ENCODE results near the gene TMC7. TPM values are rescaled to one million over a fixed set of nuclear protein-coding genes. Genes with fewer than 3 reads are reported as not detected.

Gene TMC7
- total and polyA plus RNA-seq, 9 of the 15 experiments (the other 6 are each of a cell fraction or from before 2014, with no cell fraction given): 0.08 to 2.0 (median 1.5) TPM

DNA sequence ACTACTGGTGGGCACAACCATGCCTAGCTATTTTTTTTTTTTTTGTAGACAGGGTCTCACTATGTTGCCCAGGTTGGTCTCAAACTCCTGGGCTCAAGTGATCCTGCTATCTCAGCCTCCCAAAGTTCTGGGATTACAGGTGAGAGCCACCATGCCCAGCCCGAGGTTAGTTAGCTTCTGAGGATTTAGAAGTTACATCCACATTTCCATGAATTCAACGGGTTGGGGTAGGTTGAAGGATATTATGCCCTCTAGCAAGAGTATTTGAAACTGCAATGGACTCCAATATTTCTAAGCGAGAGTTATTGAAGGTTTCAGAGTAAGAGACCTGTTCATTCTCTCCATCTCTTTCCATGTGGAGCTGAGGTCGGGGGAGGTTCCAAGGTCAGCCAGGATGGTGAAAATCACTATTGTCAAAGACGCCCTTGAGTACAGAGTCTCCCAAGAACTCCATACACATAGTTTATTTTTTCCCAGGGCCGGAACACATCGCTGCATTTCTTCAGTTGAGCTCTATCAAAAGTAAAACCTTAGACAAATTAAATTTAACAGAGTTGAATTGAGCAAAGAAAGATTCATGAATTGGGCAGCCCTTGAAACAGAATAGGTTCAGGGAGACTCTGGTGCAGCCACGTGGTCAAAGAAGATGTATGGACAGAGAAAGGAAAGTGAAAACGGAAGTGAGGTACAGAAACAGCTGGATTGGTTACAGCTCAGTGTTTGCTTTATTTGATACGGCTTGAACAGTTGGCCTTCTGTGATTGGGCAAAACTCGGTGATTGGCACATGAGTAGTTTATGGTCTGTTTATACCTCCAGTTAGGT, 111.0 kb downstream of the TMC7 start (continued):
- TF ChIP-seq, protein P1, sequence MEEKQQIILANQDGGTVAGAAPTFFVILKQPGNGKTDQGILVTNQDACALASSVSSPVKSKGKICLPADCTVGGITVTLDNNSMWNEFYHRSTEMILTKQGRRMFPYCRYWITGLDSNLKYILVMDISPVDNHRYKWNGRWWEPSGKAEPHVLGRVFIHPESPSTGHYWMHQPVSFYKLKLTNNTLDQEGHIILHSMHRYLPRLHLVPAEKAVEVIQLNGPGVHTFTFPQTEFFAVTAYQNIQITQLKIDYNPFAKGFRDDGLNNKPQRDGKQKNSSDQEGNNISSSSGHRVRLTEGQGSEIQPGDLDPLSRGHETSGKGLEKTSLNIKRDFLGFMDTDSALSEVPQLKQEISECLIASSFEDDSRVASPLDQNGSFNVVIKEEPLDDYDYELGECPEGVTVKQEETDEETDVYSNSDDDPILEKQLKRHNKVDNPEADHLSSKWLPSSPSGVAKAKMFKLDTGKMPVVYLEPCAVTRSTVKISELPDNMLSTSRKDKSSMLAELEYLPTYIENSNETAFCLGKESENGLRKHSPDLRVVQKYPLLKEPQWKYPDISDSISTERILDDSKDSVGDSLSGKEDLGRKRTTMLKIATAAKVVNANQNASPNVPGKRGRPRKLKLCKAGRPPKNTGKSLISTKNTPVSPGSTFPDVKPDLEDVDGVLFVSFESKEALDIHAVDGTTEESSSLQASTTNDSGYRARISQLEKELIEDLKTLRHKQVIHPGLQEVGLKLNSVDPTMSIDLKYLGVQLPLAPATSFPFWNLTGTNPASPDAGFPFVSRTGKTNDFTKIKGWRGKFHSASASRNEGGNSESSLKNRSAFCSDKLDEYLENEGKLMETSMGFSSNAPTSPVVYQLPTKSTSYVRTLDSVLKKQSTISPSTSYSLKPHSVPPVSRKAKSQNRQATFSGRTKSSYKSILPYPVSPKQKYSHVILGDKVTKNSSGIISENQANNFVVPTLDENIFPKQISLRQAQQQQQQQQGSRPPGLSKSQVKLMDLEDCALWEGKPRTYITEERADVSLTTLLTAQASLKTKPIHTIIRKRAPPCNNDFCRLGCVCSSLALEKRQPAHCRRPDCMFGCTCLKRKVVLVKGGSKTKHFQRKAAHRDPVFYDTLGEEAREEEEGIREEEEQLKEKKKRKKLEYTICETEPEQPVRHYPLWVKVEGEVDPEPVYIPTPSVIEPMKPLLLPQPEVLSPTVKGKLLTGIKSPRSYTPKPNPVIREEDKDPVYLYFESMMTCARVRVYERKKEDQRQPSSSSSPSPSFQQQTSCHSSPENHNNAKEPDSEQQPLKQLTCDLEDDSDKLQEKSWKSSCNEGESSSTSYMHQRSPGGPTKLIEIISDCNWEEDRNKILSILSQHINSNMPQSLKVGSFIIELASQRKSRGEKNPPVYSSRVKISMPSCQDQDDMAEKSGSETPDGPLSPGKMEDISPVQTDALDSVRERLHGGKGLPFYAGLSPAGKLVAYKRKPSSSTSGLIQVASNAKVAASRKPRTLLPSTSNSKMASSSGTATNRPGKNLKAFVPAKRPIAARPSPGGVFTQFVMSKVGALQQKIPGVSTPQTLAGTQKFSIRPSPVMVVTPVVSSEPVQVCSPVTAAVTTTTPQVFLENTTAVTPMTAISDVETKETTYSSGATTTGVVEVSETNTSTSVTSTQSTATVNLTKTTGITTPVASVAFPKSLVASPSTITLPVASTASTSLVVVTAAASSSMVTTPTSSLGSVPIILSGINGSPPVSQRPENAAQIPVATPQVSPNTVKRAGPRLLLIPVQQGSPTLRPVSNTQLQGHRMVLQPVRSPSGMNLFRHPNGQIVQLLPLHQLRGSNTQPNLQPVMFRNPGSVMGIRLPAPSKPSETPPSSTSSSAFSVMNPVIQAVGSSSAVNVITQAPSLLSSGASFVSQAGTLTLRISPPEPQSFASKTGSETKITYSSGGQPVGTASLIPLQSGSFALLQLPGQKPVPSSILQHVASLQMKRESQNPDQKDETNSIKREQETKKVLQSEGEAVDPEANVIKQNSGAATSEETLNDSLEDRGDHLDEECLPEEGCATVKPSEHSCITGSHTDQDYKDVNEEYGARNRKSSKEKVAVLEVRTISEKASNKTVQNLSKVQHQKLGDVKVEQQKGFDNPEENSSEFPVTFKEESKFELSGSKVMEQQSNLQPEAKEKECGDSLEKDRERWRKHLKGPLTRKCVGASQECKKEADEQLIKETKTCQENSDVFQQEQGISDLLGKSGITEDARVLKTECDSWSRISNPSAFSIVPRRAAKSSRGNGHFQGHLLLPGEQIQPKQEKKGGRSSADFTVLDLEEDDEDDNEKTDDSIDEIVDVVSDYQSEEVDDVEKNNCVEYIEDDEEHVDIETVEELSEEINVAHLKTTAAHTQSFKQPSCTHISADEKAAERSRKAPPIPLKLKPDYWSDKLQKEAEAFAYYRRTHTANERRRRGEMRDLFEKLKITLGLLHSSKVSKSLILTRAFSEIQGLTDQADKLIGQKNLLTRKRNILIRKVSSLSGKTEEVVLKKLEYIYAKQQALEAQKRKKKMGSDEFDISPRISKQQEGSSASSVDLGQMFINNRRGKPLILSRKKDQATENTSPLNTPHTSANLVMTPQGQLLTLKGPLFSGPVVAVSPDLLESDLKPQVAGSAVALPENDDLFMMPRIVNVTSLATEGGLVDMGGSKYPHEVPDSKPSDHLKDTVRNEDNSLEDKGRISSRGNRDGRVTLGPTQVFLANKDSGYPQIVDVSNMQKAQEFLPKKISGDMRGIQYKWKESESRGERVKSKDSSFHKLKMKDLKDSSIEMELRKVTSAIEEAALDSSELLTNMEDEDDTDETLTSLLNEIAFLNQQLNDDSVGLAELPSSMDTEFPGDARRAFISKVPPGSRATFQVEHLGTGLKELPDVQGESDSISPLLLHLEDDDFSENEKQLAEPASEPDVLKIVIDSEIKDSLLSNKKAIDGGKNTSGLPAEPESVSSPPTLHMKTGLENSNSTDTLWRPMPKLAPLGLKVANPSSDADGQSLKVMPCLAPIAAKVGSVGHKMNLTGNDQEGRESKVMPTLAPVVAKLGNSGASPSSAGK (IDR thresholded peaks at IDR 0.05): peak; percentile 28; the same call in 1 of the 2 replicates
- 0 out of 2 replicates have a peak, but pooled peaks have one; percentile 23 for TF ChIP-seq MXI1 (IDR thresholded peaks at IDR 0.05; ENCODE audit: low read depth, low read length)
- TF ChIP-seq, protein P2, sequence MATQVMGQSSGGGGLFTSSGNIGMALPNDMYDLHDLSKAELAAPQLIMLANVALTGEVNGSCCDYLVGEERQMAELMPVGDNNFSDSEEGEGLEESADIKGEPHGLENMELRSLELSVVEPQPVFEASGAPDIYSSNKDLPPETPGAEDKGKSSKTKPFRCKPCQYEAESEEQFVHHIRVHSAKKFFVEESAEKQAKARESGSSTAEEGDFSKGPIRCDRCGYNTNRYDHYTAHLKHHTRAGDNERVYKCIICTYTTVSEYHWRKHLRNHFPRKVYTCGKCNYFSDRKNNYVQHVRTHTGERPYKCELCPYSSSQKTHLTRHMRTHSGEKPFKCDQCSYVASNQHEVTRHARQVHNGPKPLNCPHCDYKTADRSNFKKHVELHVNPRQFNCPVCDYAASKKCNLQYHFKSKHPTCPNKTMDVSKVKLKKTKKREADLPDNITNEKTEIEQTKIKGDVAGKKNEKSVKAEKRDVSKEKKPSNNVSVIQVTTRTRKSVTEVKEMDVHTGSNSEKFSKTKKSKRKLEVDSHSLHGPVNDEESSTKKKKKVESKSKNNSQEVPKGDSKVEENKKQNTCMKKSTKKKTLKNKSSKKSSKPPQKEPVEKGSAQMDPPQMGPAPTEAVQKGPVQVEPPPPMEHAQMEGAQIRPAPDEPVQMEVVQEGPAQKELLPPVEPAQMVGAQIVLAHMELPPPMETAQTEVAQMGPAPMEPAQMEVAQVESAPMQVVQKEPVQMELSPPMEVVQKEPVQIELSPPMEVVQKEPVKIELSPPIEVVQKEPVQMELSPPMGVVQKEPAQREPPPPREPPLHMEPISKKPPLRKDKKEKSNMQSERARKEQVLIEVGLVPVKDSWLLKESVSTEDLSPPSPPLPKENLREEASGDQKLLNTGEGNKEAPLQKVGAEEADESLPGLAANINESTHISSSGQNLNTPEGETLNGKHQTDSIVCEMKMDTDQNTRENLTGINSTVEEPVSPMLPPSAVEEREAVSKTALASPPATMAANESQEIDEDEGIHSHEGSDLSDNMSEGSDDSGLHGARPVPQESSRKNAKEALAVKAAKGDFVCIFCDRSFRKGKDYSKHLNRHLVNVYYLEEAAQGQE (IDR thresholded peaks at IDR 0.05; ENCODE audit: borderline replicate concordance): peak; percentile 17; the same call in 1 of the 2 replicates
- TF ChIP-seq, protein P2 (CRISPR knock-in tag; IDR thresholded peaks at IDR 0.05; ENCODE audit: low read depth): no peak
- TF ChIP-seq LARP7 (IDR thresholded peaks at IDR 0.05): no peak
- TF ChIP-seq EP400 (IDR thresholded peaks at IDR 0.05): peak; percentile 68
- peak; percentile 51; the same call in 1 of the 2 replicates for TF ChIP-seq L3MBTL2 (IDR thresholded peaks at IDR 0.05)

All from K562 (cell line).